Calu3 (cell line): ENCODE measurements around the gene VSTM1. TPM values are rescaled to one million over a fixed set of nuclear protein-coding genes. Genes with fewer than 3 reads are reported as not detected.
"Not testable (repeated sequence)": the region's sequence is repeated elsewhere in the genome, so short reads cannot be mapped to it uniquely, and the experiment has no call there.

Source experiments
- BruUV-seq: library from RNA; stranded (reverse); fragments of 400-500 nt; replicated peaks from 2 replicates; lab custom pipeline; 2021; lab: Mats Ljungman, UMichigan
- CTCF ChIA-PET: fragments of 300-600 bp; sonication (Branson Sonifier 250); formaldehyde crosslinking; loops from one replicate; lab custom pipeline; 2022; ENCODE audit warnings: antibody characterized with exemption; lab: Charles Lee
- DNase-seq: peaks from one replicate; pipeline ENCODE4 v3.0.0; 2022
- H3K27ac Mint-ChIP-seq: one replicate; pipeline ENCODE4 v1.8.0; 2022; ENCODE audit warnings: mixed read lengths; ENCODE audit not compliant: unreplicated experiment
- H3K27me3 Mint-ChIP-seq: one replicate; pipeline ENCODE4 v1.8.0; 2022; ENCODE audit warnings: mixed read lengths; ENCODE audit not compliant: unreplicated experiment
- H3K36me3 Mint-ChIP-seq: one replicate; pipeline ENCODE4 v1.8.0; 2022; ENCODE audit warnings: mild to moderate bottlenecking, moderate library complexity, mixed read lengths; ENCODE audit not compliant: insufficient read depth, unreplicated experiment
- H3K4me1 Mint-ChIP-seq: one replicate; pipeline ENCODE4 v1.8.0; 2022; ENCODE audit warnings: mild to moderate bottlenecking, low read depth, mixed read lengths; ENCODE audit not compliant: unreplicated experiment
- H3K4me3 Mint-ChIP-seq: one replicate; pipeline ENCODE4 v1.8.0; 2022; ENCODE audit warnings: mild to moderate bottlenecking, low read depth, moderate library complexity, mixed read lengths; ENCODE audit not compliant: unreplicated experiment
- H3K9me3 Mint-ChIP-seq: one replicate; pipeline ENCODE4 v1.8.0; 2022; ENCODE audit warnings: low read depth, mixed read lengths; ENCODE audit not compliant: unreplicated experiment
- CTCF ChIP-seq: fragments of 200-600 bp; IDR thresholded peaks from one replicate; pipeline ENCODE4 v1.8.0; 2022; ENCODE audit warnings: antibody characterized with exemption; ENCODE audit not compliant: unreplicated experiment
- intact Hi-C: fragments of 100-400 bp; cut with micrococcal nuclease; formaldehyde crosslinking; loops from one replicate; pipeline ENCODE4 v1.10.0; 2022; ENCODE audit not compliant: unreplicated experiment
- total RNA-seq: library from RNA; stranded (reverse); gene quantifications from 2 replicates; pipeline ENCODE4 v1.2.3, GENCODE V29; 2022

The VSTM1 gene
- total RNA-seq, 1 experiment from 2014 or later, result not detected

GRCh38 chr19:54100561-54100960, 36.9 kb upstream of the VSTM1 start, which contains the start of gene OSCAR:
Gene OSCAR (minus strand): TSS chr19:54100803. CDS start chr19:54100792, 11 bp downstream.
- no peak for TF ChIP-seq CTCF
- Mint-ChIP-seq H3K4me3 (peak within 1 kb of the TSS; percentile 24), H3K27me3 (peaks cover 16% of the 10 kb centered on the region), H3K27ac (peak within 1 kb of the TSS; percentile 3), H3K4me1 (peaks cover 22% of the 10 kb centered on the region), H3K9me3 (no peaks in the 10 kb centered on the region), H3K36me3 (peaks cover 34% of the 10 kb centered on the region)
- no peak for DNase-seq
- intact Hi-C loops, result no loop called here
- CTCF ChIA-PET, result interaction anchor here (0.5 kb wide), 1 partner anchor 260 kb away, joined by 3 read pairs; no protein-coding TSS in a partner anchor
- BruUV-seq, result no TSS peak

- intact Hi-C loops, result loop anchor here (10.0 kb wide), 1 partner anchor 295 kb away; no protein-coding TSS in a partner anchor
- CTCF ChIA-PET, result interaction anchor here (0.5 kb wide), 1 partner anchor 259 kb away, joined by 3 read pairs; no protein-coding TSS in a partner anchor
- H3K4me3 Mint-ChIP-seq, H3K9me3 Mint-ChIP-seq, BruUV-seq, DNase-seq, H3K27ac Mint-ChIP-seq: not testable (repeated sequence)
- Mint-ChIP-seq H3K27me3 (peaks cover 18% of the 10 kb centered on the region), H3K36me3 (peaks cover 32% of the 10 kb centered on the region), H3K4me1 (peaks cover 22% of the 10 kb centered on the region)
Measured at GRCh38 chr19:54099903-54100255, 36.2 kb upstream of the VSTM1 start.

- peaks cover 32% of the 10 kb centered on the region for H3K36me3 Mint-ChIP-seq
- no TSS peak for BruUV-seq
- H3K4me3 Mint-ChIP-seq, result no peak overlapping the region
- peaks cover 22% of the 10 kb centered on the region for H3K4me1 Mint-ChIP-seq
- TF ChIP-seq CTCF, result no peak
- no peak for DNase-seq
- intact Hi-C loops, result loop anchor here (10.0 kb wide), 1 partner anchor 295 kb away; no protein-coding TSS in a partner anchor
- H3K27ac Mint-ChIP-seq, result no peak overlapping the region
- CTCF ChIA-PET, result interaction anchor here (0.6 kb wide), 1 partner anchor 22 kb away, joined by 6 read pairs; no protein-coding TSS in a partner anchor
- H3K27me3 Mint-ChIP-seq, result peaks cover 18% of the 10 kb centered on the region
- H3K9me3 Mint-ChIP-seq, result no peaks in the 10 kb centered on the region
Measured at GRCh38 chr19:54099190-54099902, 35.6 kb upstream of the VSTM1 start.

GRCh38 chr19:54096617-54097106, 33.0 kb upstream of the VSTM1 start:
- Mint-ChIP-seq H3K36me3 (peaks cover 13% of the 10 kb centered on the region), H3K9me3 (no peaks in the 10 kb centered on the region), H3K27me3 (peaks cover 31% of the 10 kb centered on the region), H3K27ac (peak overlapping the region; percentile 24), H3K4me1 (peaks cover 14% of the 10 kb centered on the region), H3K4me3 (peak overlapping the region; percentile 64)
- no TSS peak for BruUV-seq
- CTCF ChIA-PET, result interaction anchor here (0.6 to 1.2 kb wide), 3 partner anchors 180 to 243 kb away, joined by 3 to 8 read pairs (median 3); no protein-coding TSS in a partner anchor
- no peak for TF ChIP-seq CTCF
- DNase-seq, result peak; percentile 22
- intact Hi-C loops, result loop anchor here (10.0 kb wide), 1 partner anchor 292 kb away; no protein-coding TSS in a partner anchor

- not testable (repeated sequence) for H3K9me3 Mint-ChIP-seq, BruUV-seq
- CTCF ChIA-PET, result interaction anchor here (0.6 kb wide), 1 partner anchor 243 kb away, joined by 8 read pairs; no protein-coding TSS in a partner anchor
- Mint-ChIP-seq H3K27me3 (peaks cover 31% of the 10 kb centered on the region), H3K27ac (peak overlapping the region; percentile 24), H3K36me3 (peaks cover 13% of the 10 kb centered on the region), H3K4me3 (peak overlapping the region; percentile 64), H3K4me1 (peaks cover 14% of the 10 kb centered on the region)
- intact Hi-C loops, result loop anchor here (10.0 kb wide), 1 partner anchor 291 kb away; no protein-coding TSS in a partner anchor
- peak; percentile 66 for DNase-seq
Measured at GRCh38 chr19:54095859-54096616, 32.3 kb upstream of the VSTM1 start.
